Peyer's patch (tissue), 4 donors: ENCODE data around the gene TDRD7. TPM values are rescaled to one million over a fixed set of nuclear protein-coding genes. Genes with fewer than 3 reads are reported as not detected.
"Not testable (repeated sequence)": the region's sequence is repeated elsewhere in the genome, so short reads cannot be mapped to it uniquely, and the experiment has no call there.

Experiments
- DNase-seq, 3 donors: peaks; one replicate each; pipeline ENCODE4 v3.0.0-alpha.2; 2017 to 2019
- H3K27ac ChIP-seq, 4 donors: fragments of 200-600 bp; sonication (generic); one replicate each; pipeline ENCODE4 v1.5.1; 2016 to 2019
- H3K27me3 ChIP-seq, 2 donors: fragments of 200-600 bp; sonication (generic); one replicate each; pipeline ENCODE4 v1.5.1; 2019
- H3K36me3 ChIP-seq, 3 donors: fragments of 200-600 bp; sonication (generic); one replicate each; pipeline ENCODE4 v1.5.1; 2016 to 2019
- H3K4me1 ChIP-seq, 4 donors: fragments of 200-600 bp; sonication (generic); one replicate each; pipeline ENCODE4 v1.5.1; 2016 to 2019
- H3K4me3 ChIP-seq, 4 donors: fragments of 200-600 bp; sonication (generic); 1 replicate in 3 of 4; 2 replicates in 1 of 4; pipeline ENCODE4 v1.5.1; 2016 to 2019; ENCODE audit warnings: mild to moderate bottlenecking in 1 of 4
- H3K9me3 ChIP-seq, 4 donors: fragments of 200-600 bp; sonication (generic); one replicate each; pipeline ENCODE4 v1.5.1; 2016 to 2019; ENCODE audit warnings: mild to moderate bottlenecking in 1 of 4
- POLR2A ChIP-seq, 2 donors: fragments of 450-650 bp; IDR thresholded peaks; one replicate each; pipeline ENCODE4 v1.5.1; 2017; ENCODE audit warnings: antibody characterized with exemption in 2 of 2, mild to moderate bottlenecking in 2 of 2, moderate library complexity in 2 of 2
- total RNA-seq, 4 donors: library from RNA; depleted of rRNA; stranded (reverse); fragments of >200 nt; gene quantifications; one replicate each; pipeline ENCODE4 v1.1.0, GENCODE V29; 2016
- TF ChIP-seq, protein P1 (sequence below), 6 experiments: fragments of 450-650 bp in 4 of 6; fragments of 200-600 bp in 2 of 6; sonication (generic) in 1 of 6; IDR thresholded peaks; one replicate each; pipeline ENCODE4 v1.5.1; 2017 to 2019; ENCODE audit warnings: antibody characterized with exemption in 6 of 6, mild to moderate bottlenecking in 3 of 6, moderate library complexity in 1 of 6

Gene TDRD7
- total RNA-seq, 4 donors from 2014 or later: 11.6 to 28.5 (median 22.5) TPM

DNA sequence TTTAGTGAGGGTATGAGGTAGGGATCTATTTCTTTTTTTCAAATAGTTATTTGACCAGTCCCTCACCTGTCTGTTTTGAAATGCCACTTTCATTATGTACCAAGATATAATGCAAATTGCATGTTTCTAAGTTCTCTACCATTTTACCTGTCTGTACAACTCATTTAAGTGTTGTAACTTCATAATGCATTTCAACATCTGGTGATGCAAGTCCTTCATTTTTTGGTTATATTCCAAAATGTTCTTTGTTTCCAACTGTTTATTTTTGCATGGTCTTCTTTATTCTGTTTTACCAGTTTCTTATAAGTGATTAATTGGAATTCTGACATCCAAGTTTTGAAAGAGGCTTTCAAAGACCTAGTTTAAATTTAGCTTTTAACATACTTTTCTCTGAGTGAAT lies 26.8 kb downstream of the TDRD7 start:
- H3K27ac ChIP-seq: no peak overlapping the region
- no peak for DNase-seq
- no peak for TF ChIP-seq POLR2A (IDR thresholded peaks at IDR 0.05)
- peaks cover 0 to 37% (median 0%) of the 10 kb centered on the region in 3 donors for H3K36me3 ChIP-seq
- H3K9me3 ChIP-seq: no peaks in the 10 kb centered on the region
- no peaks in the 10 kb centered on the region for H3K27me3 ChIP-seq
- no peak overlapping the region for H3K4me3 ChIP-seq
- no peaks in the 10 kb centered on the region for H3K4me1 ChIP-seq

DNA sequence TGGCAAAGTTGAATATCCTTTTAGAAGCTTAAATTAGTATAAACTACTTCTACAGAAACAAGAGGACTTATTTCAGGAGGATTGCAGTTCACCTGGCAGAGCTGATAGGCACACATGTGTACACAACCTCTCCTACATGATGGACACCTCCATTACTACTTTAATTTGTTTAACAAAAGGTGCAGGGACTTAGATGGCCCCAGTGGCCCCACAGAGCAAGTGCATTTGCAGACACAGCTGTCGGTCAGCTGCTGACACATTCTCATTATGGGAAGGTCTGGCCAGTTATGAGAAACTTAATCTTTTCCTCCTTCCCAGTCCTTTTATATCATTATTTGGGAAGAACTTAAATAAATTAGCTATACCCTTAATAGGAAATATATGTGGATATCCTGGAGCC lies 28.3 kb downstream of the TDRD7 start:
- DNase-seq: no peak
- Histone ChIP-seq H3K4me1 (no peaks in the 10 kb centered on the region), H3K27ac (no peak overlapping the region), H3K4me3 (no peak overlapping the region), H3K9me3 (no peaks in the 10 kb centered on the region), H3K27me3 (no peaks in the 10 kb centered on the region), H3K36me3 (peaks cover 0 to 22% (median 0%) of the 10 kb centered on the region in 3 donors)
- TF ChIP-seq, protein P1, sequence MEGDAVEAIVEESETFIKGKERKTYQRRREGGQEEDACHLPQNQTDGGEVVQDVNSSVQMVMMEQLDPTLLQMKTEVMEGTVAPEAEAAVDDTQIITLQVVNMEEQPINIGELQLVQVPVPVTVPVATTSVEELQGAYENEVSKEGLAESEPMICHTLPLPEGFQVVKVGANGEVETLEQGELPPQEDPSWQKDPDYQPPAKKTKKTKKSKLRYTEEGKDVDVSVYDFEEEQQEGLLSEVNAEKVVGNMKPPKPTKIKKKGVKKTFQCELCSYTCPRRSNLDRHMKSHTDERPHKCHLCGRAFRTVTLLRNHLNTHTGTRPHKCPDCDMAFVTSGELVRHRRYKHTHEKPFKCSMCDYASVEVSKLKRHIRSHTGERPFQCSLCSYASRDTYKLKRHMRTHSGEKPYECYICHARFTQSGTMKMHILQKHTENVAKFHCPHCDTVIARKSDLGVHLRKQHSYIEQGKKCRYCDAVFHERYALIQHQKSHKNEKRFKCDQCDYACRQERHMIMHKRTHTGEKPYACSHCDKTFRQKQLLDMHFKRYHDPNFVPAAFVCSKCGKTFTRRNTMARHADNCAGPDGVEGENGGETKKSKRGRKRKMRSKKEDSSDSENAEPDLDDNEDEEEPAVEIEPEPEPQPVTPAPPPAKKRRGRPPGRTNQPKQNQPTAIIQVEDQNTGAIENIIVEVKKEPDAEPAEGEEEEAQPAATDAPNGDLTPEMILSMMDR (IDR thresholded peaks at IDR 0.05): no peak
- TF ChIP-seq POLR2A (IDR thresholded peaks at IDR 0.05): no peak

DNA sequence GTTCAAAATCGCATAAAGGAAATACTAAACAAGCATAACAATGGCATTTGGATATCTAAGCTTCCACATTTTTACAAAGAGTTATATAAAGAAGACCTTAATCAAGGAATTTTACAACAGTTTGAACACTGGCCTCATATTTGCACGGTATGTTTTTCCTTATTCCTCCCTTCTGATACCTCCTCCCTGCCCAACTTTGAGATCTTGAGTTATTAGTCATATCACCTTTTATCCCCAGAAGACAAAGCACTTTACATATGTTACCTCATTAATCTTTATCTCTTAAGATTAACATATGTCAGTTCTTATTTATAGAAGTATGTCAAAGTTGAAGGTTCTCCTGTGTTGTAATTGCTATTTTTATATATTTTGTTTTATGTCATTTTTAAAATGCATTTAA lies 29.8 kb downstream of the TDRD7 start:
- peaks cover 0 to 24% (median 0%) of the 10 kb centered on the region in 3 donors for H3K36me3 ChIP-seq
- TF ChIP-seq, protein P1 (IDR thresholded peaks at IDR 0.05): no peak
- no peak for TF ChIP-seq POLR2A (IDR thresholded peaks at IDR 0.05)
- H3K27ac ChIP-seq: no peak overlapping the region
- DNase-seq: no peak
- no peaks in the 10 kb centered on the region for H3K27me3 ChIP-seq
- H3K4me3 ChIP-seq: no peak overlapping the region
- no peaks in the 10 kb centered on the region for H3K4me1 ChIP-seq
- no peaks in the 10 kb centered on the region for H3K9me3 ChIP-seq

GRCh38 chr9:97445119-97445701 lies 33.3 kb downstream of the TDRD7 start:
- Histone ChIP-seq H3K4me3 (no peak overlapping the region), H3K9me3 (no peaks in the 10 kb centered on the region), H3K4me1 (no peaks in the 10 kb centered on the region), H3K36me3 (peaks cover 0 to 23% (median 0%) of the 10 kb centered on the region in 3 donors), H3K27me3 (no peaks in the 10 kb centered on the region), H3K27ac (no peak overlapping the region)
- DNase-seq: no peak
- TF ChIP-seq, protein P1 (IDR thresholded peaks at IDR 0.05): no peak
- no peak for TF ChIP-seq POLR2A (IDR thresholded peaks at IDR 0.05)

- H3K36me3 ChIP-seq: peaks cover 0 to 18% (median 0%) of the 10 kb centered on the region in 3 donors
- DNase-seq: no peak
- H3K4me3 ChIP-seq: no peak overlapping the region
- no peak overlapping the region for H3K27ac ChIP-seq
- H3K27me3 ChIP-seq: no peaks in the 10 kb centered on the region
- H3K9me3 ChIP-seq: no peaks in the 10 kb centered on the region
- TF ChIP-seq POLR2A (IDR thresholded peaks at IDR 0.05): no peak
- TF ChIP-seq, protein P1 (IDR thresholded peaks at IDR 0.05): no peak
- H3K4me1 ChIP-seq: no peaks in the 10 kb centered on the region
Measured at GRCh38 chr9:97447001-97447400, 35.1 kb downstream of the TDRD7 start.

DNA sequence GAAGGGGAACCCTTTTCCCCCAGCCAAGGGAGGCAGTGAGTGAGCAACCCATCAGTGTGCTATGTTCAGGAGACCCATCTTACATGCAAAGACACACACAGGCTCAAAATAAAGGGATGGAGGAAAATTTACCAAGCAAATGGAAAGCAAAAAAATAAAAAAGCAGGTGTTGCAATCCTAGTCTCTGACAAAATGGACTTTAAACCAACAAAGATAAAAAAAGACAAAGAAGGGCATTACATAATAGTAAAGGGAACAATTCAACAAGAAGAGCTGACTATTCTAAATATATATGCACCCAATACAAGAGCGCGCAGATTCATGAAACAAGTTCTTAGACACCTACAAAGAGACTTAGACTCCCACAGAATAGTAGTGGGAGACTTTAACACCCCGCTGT lies 41.7 kb downstream of the TDRD7 start:
- not testable (repeated sequence) for H3K27me3 ChIP-seq, H3K4me3 ChIP-seq, H3K4me1 ChIP-seq, DNase-seq, H3K9me3 ChIP-seq, H3K27ac ChIP-seq
- H3K36me3 ChIP-seq: peaks cover 0 to 12% (median 0%) of the 10 kb centered on the region in 3 donors

GRCh38 chr9:97456841-97457240 lies 44.9 kb downstream of the TDRD7 start:
- H3K36me3 ChIP-seq: peaks cover 0 to 18% (median 0%) of the 10 kb centered on the region in 3 donors
- not testable (repeated sequence) for H3K9me3 ChIP-seq, H3K27me3 ChIP-seq, H3K4me3 ChIP-seq, H3K4me1 ChIP-seq, H3K27ac ChIP-seq, DNase-seq
